AG09309 (cell line): ENCODE results near the gene CDC37.

Source experiments
- DNase-seq: peaks from one replicate; pipeline ENCODE4 v3.0.0-alpha.2; 2010; ENCODE audit warnings: low read depth
- H3K4me3 ChIP-seq: 2 replicates; pipeline ENCODE4 v1.5.1; 2011; ENCODE audit warnings: mild to moderate bottlenecking, low read depth, low read length, moderate library complexity; ENCODE audit not compliant: control insufficient read depth
- CTCF ChIP-seq: IDR thresholded peaks from 2 replicates; pipeline ENCODE4 v1.5.1; 2011; ENCODE audit warnings: mild to moderate bottlenecking, low read depth, low read length, inconsistent platforms; ENCODE audit not compliant: insufficient read depth, control insufficient read depth; ENCODE audit errors: missing control alignments

The CDC37 gene

GRCh38 chr19:10433131-10433536 lies 29.8 kb upstream of the CDC37 start:
- H3K4me3 ChIP-seq, result no peak overlapping the region
- no peak for TF ChIP-seq CTCF
- DNase-seq, result no peak

GRCh38 chr19:10432736-10433130 lies 29.4 kb upstream of the CDC37 start:
- no peak for TF ChIP-seq CTCF
- no peak for DNase-seq
- H3K4me3 ChIP-seq, result peak overlapping the region; percentile 64

GRCh38 chr19:10431943-10432735 lies 28.8 kb upstream of the CDC37 start:
- DNase-seq, result no peak
- peak overlapping the region; percentile 64 for H3K4me3 ChIP-seq
- no peak for TF ChIP-seq CTCF

GRCh38 chr19:10431254-10431942 lies 28.1 kb upstream of the CDC37 start:
- TF ChIP-seq CTCF, result no peak
- no peak for DNase-seq
- peak overlapping the region; percentile 64 for H3K4me3 ChIP-seq

- DNase-seq, result no peak
These were observed 27.3 kb upstream of the CDC37 start for GRCh38 chr19:10430505-10431253.

GRCh38 chr19:10428996-10429381 lies 25.6 kb upstream of the CDC37 start:
- TF ChIP-seq CTCF, result no peak
- no peak overlapping the region for H3K4me3 ChIP-seq
- no peak for DNase-seq

More at GRCh38 chr19:10430505-10431253, 27.3 kb upstream of the CDC37 start:
- TF ChIP-seq CTCF, result no peak
- H3K4me3 ChIP-seq, result peak overlapping the region; percentile 64
